Upper lobe of left lung (tissue), 6 donors: Measurements from ENCODE around the gene MLN. TPM values are rescaled to one million over a fixed set of nuclear protein-coding genes. Genes with fewer than 3 reads are reported as not detected.
A peak's percentile ranks its signal among the peaks of the same experiment; 100 is the strongest.

Experiments used
- ATAC-seq, 2 donors: fragments of 200-7000 bp; cut with Tn5 transposase; one replicate each; pipeline ENCODE4 v1.9.1; 2022; ENCODE audit warnings: mild to moderate bottlenecking in 2 of 2, moderate library complexity in 2 of 2; ENCODE audit not compliant: low FRiP score in 2 of 2
- DNase-seq, 2 donors: peaks; one replicate each; pipeline ENCODE4 v3.0.0-alpha.2; 2019 to 2020
- H3K27ac ChIP-seq, 4 donors: fragments of 200-600 bp; sonication (generic); one replicate each; pipeline ENCODE4 v1.5.1; 2016 to 2019
- H3K27me3 ChIP-seq, 4 donors: fragments of 200-600 bp; sonication (generic); one replicate each; pipeline ENCODE4 v1.5.1; 2017 to 2019
- H3K36me3 ChIP-seq, 4 donors: fragments of 200-600 bp; sonication (generic); one replicate each; pipeline ENCODE4 v1.5.1; 2016 to 2019
- H3K4me1 ChIP-seq, 4 donors: fragments of 200-600 bp; sonication (generic); one replicate each; pipeline ENCODE4 v1.5.1; 2018 to 2019
- H3K4me3 ChIP-seq, 4 donors: fragments of 200-600 bp; sonication (generic); one replicate each; pipeline ENCODE4 v1.5.1; 2017 to 2019; ENCODE audit warnings: mild to moderate bottlenecking in 2 of 4, moderate library complexity in 1 of 4
- H3K9me3 ChIP-seq, 4 donors: fragments of 200-600 bp; sonication (generic); one replicate each; pipeline ENCODE4 v1.5.1; 2018 to 2019
- EP300 ChIP-seq, 4 donors: sonication (generic); formaldehyde crosslinking; IDR thresholded peaks; one replicate each; pipeline ENCODE4 v1.5.1; 2017; ENCODE audit warnings: antibody characterized with exemption in 4 of 4, control low read depth in 2 of 4
- POLR2A ChIP-seq, 4 donors: fragments of 450-650 bp; IDR thresholded peaks; one replicate each; pipeline ENCODE4 v1.5.1; 2016 to 2017; ENCODE audit warnings: antibody characterized with exemption in 4 of 4, mild to moderate bottlenecking in 2 of 4
- POLR2AphosphoS5 ChIP-seq, 2 donors: sonication (generic); formaldehyde crosslinking; IDR thresholded peaks; one replicate each; pipeline ENCODE4 v1.5.1; 2017; ENCODE audit warnings: antibody characterized with exemption in 2 of 2
- WGBS, 2 donors: methylation state at CpG; one replicate each; pipeline ENCODE4 v1.1.5; 2017 to 2018; 5-methylcytosine and 5-hydroxymethylcytosine counted together
- total RNA-seq, 6 donors: library from RNA; depleted of rRNA in 4 of 6; stranded (reverse); fragments of >200 nt in 4 of 6; gene quantifications; one replicate each; pipeline versions ENCODE4 v1.1.0 to v1.2.1, GENCODE V29; 2016 to 2021
- TF ChIP-seq, protein P1 (sequence below), 6 experiments: fragments of 450-650 bp in 4 of 6; fragments of 200-600 bp in 2 of 6; sonication (generic) in 2 of 6; IDR thresholded peaks; one replicate each; pipeline ENCODE4 v1.5.1; 2016 to 2019; ENCODE audit warnings: antibody characterized with exemption in 6 of 6
- donor health status: DM: no; HTN: no; CAD: no; lungs with moderate emphysema.
- donor health status: DM: no; HTN: yes; CAD: no; lungs with severe emphysema.

MLN gene
- total RNA-seq, 6 donors from 2014 or later, result not detected

GRCh38 chr6:33749401-33749800 is 54.4 kb downstream of the MLN start:
- H3K36me3 ChIP-seq, result no peaks in the 10 kb centered on the region
- no peaks in the 10 kb centered on the region for H3K9me3 ChIP-seq
- 71 to 84% methylated on average over 1 to 7 of the region's 7 CpGs for WGBS, 2 donors
- no peak overlapping the region for H3K4me3 ChIP-seq
- TF ChIP-seq, protein P1, sequence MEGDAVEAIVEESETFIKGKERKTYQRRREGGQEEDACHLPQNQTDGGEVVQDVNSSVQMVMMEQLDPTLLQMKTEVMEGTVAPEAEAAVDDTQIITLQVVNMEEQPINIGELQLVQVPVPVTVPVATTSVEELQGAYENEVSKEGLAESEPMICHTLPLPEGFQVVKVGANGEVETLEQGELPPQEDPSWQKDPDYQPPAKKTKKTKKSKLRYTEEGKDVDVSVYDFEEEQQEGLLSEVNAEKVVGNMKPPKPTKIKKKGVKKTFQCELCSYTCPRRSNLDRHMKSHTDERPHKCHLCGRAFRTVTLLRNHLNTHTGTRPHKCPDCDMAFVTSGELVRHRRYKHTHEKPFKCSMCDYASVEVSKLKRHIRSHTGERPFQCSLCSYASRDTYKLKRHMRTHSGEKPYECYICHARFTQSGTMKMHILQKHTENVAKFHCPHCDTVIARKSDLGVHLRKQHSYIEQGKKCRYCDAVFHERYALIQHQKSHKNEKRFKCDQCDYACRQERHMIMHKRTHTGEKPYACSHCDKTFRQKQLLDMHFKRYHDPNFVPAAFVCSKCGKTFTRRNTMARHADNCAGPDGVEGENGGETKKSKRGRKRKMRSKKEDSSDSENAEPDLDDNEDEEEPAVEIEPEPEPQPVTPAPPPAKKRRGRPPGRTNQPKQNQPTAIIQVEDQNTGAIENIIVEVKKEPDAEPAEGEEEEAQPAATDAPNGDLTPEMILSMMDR (IDR thresholded peaks at IDR 0.05), result no peak
- TF ChIP-seq EP300 (IDR thresholded peaks at IDR 0.05) (no peak), POLR2A (IDR thresholded peaks at IDR 0.05) (no peak), POLR2AphosphoS5 (IDR thresholded peaks at IDR 0.05) (no peak)
- H3K27me3 ChIP-seq, result no peaks in the 10 kb centered on the region
- DNase-seq (no peak), ATAC-seq (no peak)
- peaks cover 0 to 5% (median 0%) of the 10 kb centered on the region in 4 donors for H3K4me1 ChIP-seq
- peak overlapping the region in 1 of 4 donors; percentile 7 for H3K27ac ChIP-seq

DNA sequence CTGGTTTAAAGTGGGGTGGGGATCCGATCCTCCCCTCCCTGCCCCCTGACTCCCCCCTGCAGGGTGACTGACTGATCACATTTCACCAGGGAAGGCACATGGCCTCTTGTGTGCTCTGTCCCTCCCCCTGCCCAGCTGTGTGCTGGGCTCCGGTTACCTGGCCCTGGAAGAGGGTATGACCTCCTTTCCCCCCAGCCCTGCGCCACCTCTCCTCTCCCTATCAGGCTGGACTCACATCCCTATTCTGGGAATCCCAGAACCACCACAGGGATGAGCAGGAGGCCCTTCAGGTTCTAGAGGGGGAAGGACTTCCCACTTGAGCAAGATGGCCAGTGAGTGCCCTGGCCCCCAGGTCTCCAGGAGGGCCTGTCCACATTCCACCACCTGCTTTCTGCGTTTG is 55.0 kb downstream of the MLN start:
- Histone ChIP-seq H3K4me1 (peaks cover 0 to 5% (median 0%) of the 10 kb centered on the region in 4 donors), H3K9me3 (no peaks in the 10 kb centered on the region), H3K27ac (no peak overlapping the region), H3K36me3 (no peaks in the 10 kb centered on the region), H3K27me3 (no peaks in the 10 kb centered on the region), H3K4me3 (no peak overlapping the region)
- ATAC-seq (no peak), DNase-seq (no peak)
- TF ChIP-seq POLR2AphosphoS5 (IDR thresholded peaks at IDR 0.05) (no peak), EP300 (IDR thresholded peaks at IDR 0.05) (no peak), POLR2A (IDR thresholded peaks at IDR 0.05) (no peak)
- TF ChIP-seq, protein P1 (IDR thresholded peaks at IDR 0.05), result no peak
- WGBS, 2 donors, result 68 to 87% methylated on average over 3 to 4 of the region's 4 CpGs

GRCh38 chr6:33747823-33748222 is 56.0 kb downstream of the MLN start:
- ATAC-seq, result no peak
- Histone ChIP-seq H3K9me3 (no peaks in the 10 kb centered on the region), H3K36me3 (no peaks in the 10 kb centered on the region), H3K4me1 (peaks cover 0 to 5% (median 0%) of the 10 kb centered on the region in 4 donors), H3K27me3 (no peaks in the 10 kb centered on the region), H3K4me3 (no peak overlapping the region), H3K27ac (peak overlapping the region in 3 of 4 donors; percentile 79 to 85 (median 80))
- 82 to 84% methylated on average over 5 of the region's 5 CpGs for WGBS, 2 donors
- no peak for DNase-seq
- TF ChIP-seq POLR2A (IDR thresholded peaks at IDR 0.05) (no peak), POLR2AphosphoS5 (IDR thresholded peaks at IDR 0.05) (no peak), EP300 (IDR thresholded peaks at IDR 0.05) (no peak)
- TF ChIP-seq, protein P1 (IDR thresholded peaks at IDR 0.05), result no peak

GRCh38 chr6:33746651-33747100 is 57.1 kb downstream of the MLN start, which contains the start of gene IP6K3:
IP6K3 (minus strand) TSS chr6:33746905; CDS start chr6:33735476, 11,429 bp downstream.
- DNase-seq (no peak), ATAC-seq (no peak)
- Histone ChIP-seq H3K27ac (peak within 1 kb of the TSS; percentile 60 to 85 (median 80)), H3K9me3 (no peaks in the 10 kb centered on the region), H3K36me3 (no peaks in the 10 kb centered on the region), H3K4me1 (no peaks in the 10 kb centered on the region), H3K27me3 (no peaks in the 10 kb centered on the region), H3K4me3 (peak within 1 kb of the TSS; percentile 14 to 44 (median 35))
- TF ChIP-seq POLR2AphosphoS5 (IDR thresholded peaks at IDR 0.05) (peak; percentile 31 to 65), POLR2A (IDR thresholded peaks at IDR 0.05) (peak in 2 of 4 donors; percentile 38 to 45), EP300 (IDR thresholded peaks at IDR 0.05) (no peak)
- TF ChIP-seq, protein P1 (IDR thresholded peaks at IDR 0.05), result no peak
- 44 to 57% methylated on average over 10 of the region's 10 CpGs for WGBS, 2 donors

- 44 to 49% methylated on average over 7 to 13 of the region's 14 CpGs for WGBS, 2 donors
- Histone ChIP-seq H3K36me3 (no peaks in the 10 kb centered on the region), H3K4me3 (peak overlapping the region; percentile 14 to 44 (median 35)), H3K27me3 (no peaks in the 10 kb centered on the region), H3K27ac (peak overlapping the region; percentile 60 to 85 (median 80)), H3K9me3 (no peaks in the 10 kb centered on the region), H3K4me1 (no peaks in the 10 kb centered on the region)
- TF ChIP-seq POLR2A (IDR thresholded peaks at IDR 0.05) (no peak), EP300 (IDR thresholded peaks at IDR 0.05) (peak in 1 of 4 donors; percentile 70), POLR2AphosphoS5 (IDR thresholded peaks at IDR 0.05) (peak in 1 of 2 donors; percentile 38)
- ATAC-seq (peak in 1 of 2 donors; percentile 7), DNase-seq (no peak)
Observed at GRCh38 chr6:33746036-33746600, 57.7 kb downstream of the MLN start.
